WTC11 (cell line): Measurements from ENCODE around the gene TASL. TPM values are rescaled to one million over a fixed set of nuclear protein-coding genes. Genes with fewer than 3 reads are reported as not detected.

ENCODE experiments used
- ATAC-seq: fragments of 200-7000 bp; cut with Tn5 transposase; 2 replicates; pipeline ENCODE4 v1.10.0; 2021; ENCODE audit warnings: mild to moderate bottlenecking, moderate library complexity
- CTCF ChIA-PET: fragments of 300-600 bp; sonication (Branson Sonifier 250); formaldehyde crosslinking; loops from one replicate; lab custom pipeline; 2021; ENCODE audit warnings: antibody characterized with exemption; lab: Charles Lee
- POLR2A ChIA-PET: fragments of 350-600 bp; sonication (Branson Sonifier 250); formaldehyde crosslinking; loops from one replicate; lab custom pipeline; 2021; ENCODE audit warnings: antibody characterized with exemption; lab: Charles Lee
- DNase-seq: peaks from one replicate; pipeline ENCODE4 v3.0.0; 2021; ENCODE audit warnings: low spot score
- H3K27ac Mint-ChIP-seq: 2 replicates; pipeline ENCODE4 v1.8.0; 2021; ENCODE audit warnings: mixed read lengths
- H3K27me3 Mint-ChIP-seq: 2 replicates; pipeline ENCODE4 v1.8.0; 2021; ENCODE audit warnings: low read depth, mild to moderate bottlenecking, moderate library complexity, mixed read lengths
- H3K36me3 Mint-ChIP-seq: 2 replicates; pipeline ENCODE4 v1.8.0; 2021; ENCODE audit warnings: mixed read lengths
- H3K4me1 Mint-ChIP-seq: 2 replicates; pipeline ENCODE4 v1.8.0; 2022; ENCODE audit warnings: mixed read lengths
- H3K4me3 Mint-ChIP-seq: 2 replicates; pipeline ENCODE4 v1.8.0; 2021; ENCODE audit warnings: mild to moderate bottlenecking, moderate library complexity, mixed read lengths
- H3K9me3 Mint-ChIP-seq: 2 replicates; pipeline ENCODE4 v1.8.0; 2021; ENCODE audit warnings: mixed read lengths
- ATF1 ChIP-seq: sonication (generic); formaldehyde crosslinking; IDR thresholded peaks from 2 replicates; pipeline ENCODE4 v1.8.1; 2023; ENCODE audit warnings: mild to moderate bottlenecking, moderate library complexity, missing genetic modification reagents
- CBFB ChIP-seq: sonication (generic); formaldehyde crosslinking; IDR thresholded peaks from 2 replicates; pipeline ENCODE4 v1.8.1; 2022; ENCODE audit warnings: mild to moderate bottlenecking, low read depth, missing genetic modification reagents
- CREM ChIP-seq: sonication (generic); formaldehyde crosslinking; IDR thresholded peaks from 2 replicates; pipeline ENCODE4 v1.8.1; 2022; ENCODE audit warnings: mild to moderate bottlenecking, missing genetic modification reagents, moderate library complexity
- ESRRA ChIP-seq: sonication (generic); formaldehyde crosslinking; IDR thresholded peaks from 2 replicates; pipeline ENCODE4 v1.8.1; 2022; ENCODE audit warnings: mild to moderate bottlenecking, missing genetic modification reagents, borderline replicate concordance
- FOXJ3 ChIP-seq: sonication (generic); formaldehyde crosslinking; IDR thresholded peaks from 2 replicates; pipeline ENCODE4 v1.9.0; 2021; ENCODE audit warnings: missing genetic modification reagents, mild to moderate bottlenecking, borderline replicate concordance
- FOXK1 ChIP-seq: sonication (generic); formaldehyde crosslinking; IDR thresholded peaks from 2 replicates; pipeline ENCODE4 v1.8.0; 2022; ENCODE audit warnings: mild to moderate bottlenecking, moderate library complexity, missing genetic modification reagents
- GTF2I ChIP-seq: fragments of 250-450 bp; sonication (Bioruptor Pico); conservative IDR thresholded peaks from 2 replicates; pipeline ENCODE4 v1.4.0; 2021; ENCODE audit warnings: mild to moderate bottlenecking
- IRF2 ChIP-seq: sonication (generic); formaldehyde crosslinking; IDR thresholded peaks from 2 replicates; pipeline ENCODE4 v1.8.0; 2022; ENCODE audit warnings: low read depth, missing genetic modification reagents, borderline replicate concordance
- JUN ChIP-seq: sonication (generic); formaldehyde crosslinking; IDR thresholded peaks from 2 replicates; pipeline ENCODE4 v1.8.0; 2023; ENCODE audit warnings: mild to moderate bottlenecking, missing genetic modification reagents
- NFYB ChIP-seq: sonication (generic); formaldehyde crosslinking; conservative IDR thresholded peaks from 2 replicates; pipeline ENCODE4 v1.8.0; 2022; ENCODE audit warnings: low read depth, missing genetic modification reagents
- NR3C1 ChIP-seq: sonication (generic); formaldehyde crosslinking; conservative IDR thresholded peaks from 2 replicates; pipeline ENCODE4 v1.8.1; 2023; ENCODE audit warnings: low read depth, mild to moderate bottlenecking, missing genetic modification reagents
- PRRX2 ChIP-seq: fragments of 250-450 bp; sonication (Bioruptor Pico); IDR thresholded peaks from 2 replicates; pipeline ENCODE4 v1.8.0; 2021; ENCODE audit warnings: mild to moderate bottlenecking
- SMAD4 ChIP-seq: sonication (generic); formaldehyde crosslinking; IDR thresholded peaks from 2 replicates; pipeline ENCODE4 v1.8.0; 2022; ENCODE audit warnings: mild to moderate bottlenecking, missing genetic modification reagents
- SOX15 ChIP-seq: fragments of 250-450 bp; sonication (Bioruptor Pico); IDR thresholded peaks from 2 replicates; pipeline ENCODE4 v1.9.0; 2021; ENCODE audit warnings: mild to moderate bottlenecking
- TCF7 ChIP-seq: sonication (generic); formaldehyde crosslinking; IDR thresholded peaks from 2 replicates; pipeline ENCODE4 v1.8.0; 2022; ENCODE audit warnings: mild to moderate bottlenecking, low read depth, missing genetic modification reagents, moderate library complexity
- ZNF263 ChIP-seq: sonication (generic); formaldehyde crosslinking; IDR thresholded peaks from 2 replicates; pipeline ENCODE4 v1.8.1; 2022; ENCODE audit warnings: low read depth, mild to moderate bottlenecking, moderate library complexity, missing genetic modification reagents
- ZNF671 ChIP-seq: fragments of 250-450 bp; sonication (Bioruptor Pico); IDR thresholded peaks from 2 replicates; pipeline ENCODE4 v1.8.0; 2021; ENCODE audit warnings: mild to moderate bottlenecking
- total RNA-seq: library from RNA; stranded (reverse); gene quantifications from 3 replicates; pipeline ENCODE4 v1.2.3, GENCODE V29; 2021
- TF ChIP-seq, protein P1 (sequence below): sonication (generic); formaldehyde crosslinking; IDR thresholded peaks from 2 replicates; pipeline ENCODE4 v1.8.1; 2023; ENCODE audit warnings: mild to moderate bottlenecking, moderate library complexity, missing genetic modification reagents
- TF ChIP-seq, protein P2 (sequence below): sonication (generic); formaldehyde crosslinking; IDR thresholded peaks from 2 replicates; pipeline ENCODE4 v1.8.0; 2022; ENCODE audit warnings: mild to moderate bottlenecking, missing genetic modification reagents
- TF ChIP-seq, protein P3 (sequence below): sonication (generic); formaldehyde crosslinking; IDR thresholded peaks from 2 replicates; pipeline ENCODE4 v1.8.1; 2023; ENCODE audit warnings: mild to moderate bottlenecking, missing genetic modification reagents
- TF ChIP-seq, protein P4 (sequence below): fragments of 250-450 bp; sonication (Bioruptor Pico); IDR thresholded peaks from 2 replicates; pipeline ENCODE4 v2.1.2; 2022; ENCODE audit warnings: mild to moderate bottlenecking, moderate library complexity
- TF ChIP-seq, protein P5 (sequence below): sonication (generic); formaldehyde crosslinking; IDR thresholded peaks from 2 replicates; pipeline ENCODE4 v1.8.1; 2023; ENCODE audit warnings: mild to moderate bottlenecking, missing genetic modification reagents, borderline replicate concordance
- TF ChIP-seq, protein P6 (sequence below): fragments of 250-450 bp; sonication (Bioruptor Pico); IDR thresholded peaks from 2 replicates; pipeline ENCODE4 v1.9.0; 2021; ENCODE audit warnings: mild to moderate bottlenecking
- TF ChIP-seq, protein P7 (sequence below): sonication (generic); formaldehyde crosslinking; IDR thresholded peaks from 2 replicates; pipeline ENCODE4 v1.8.1; 2022; ENCODE audit warnings: low read depth, missing genetic modification reagents, borderline replicate concordance
- TF ChIP-seq, protein P8 (sequence below): sonication (generic); formaldehyde crosslinking; IDR thresholded peaks from 2 replicates; pipeline ENCODE4 v1.8.1; 2022; ENCODE audit warnings: missing genetic modification reagents, borderline replicate concordance

Gene TASL
- total RNA-seq, 1 experiment from 2014 or later: not detected

DNA sequence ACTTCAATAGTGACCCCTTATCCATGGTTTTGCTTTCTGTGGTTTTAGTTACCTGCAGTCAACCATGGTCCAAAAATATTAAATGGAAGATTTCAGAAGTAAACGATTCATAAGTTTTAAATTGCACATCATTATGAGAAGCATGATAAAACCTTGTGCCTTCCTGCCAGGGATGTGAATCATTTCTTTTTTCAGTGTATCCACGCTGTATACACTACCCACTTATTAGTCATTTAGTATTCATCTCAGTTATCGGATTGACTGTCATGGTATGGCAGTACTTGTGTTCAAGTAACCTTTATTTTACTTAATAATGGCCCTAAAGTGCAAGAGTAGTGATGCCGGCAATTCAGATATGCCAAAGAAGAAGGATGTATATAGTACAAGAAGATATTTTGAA, 37.7 kb upstream of the TASL start:
- DNase-seq (no peak), ATAC-seq (no peak)
- Mint-ChIP-seq H3K27ac (no peak overlapping the region), H3K36me3 (no peaks in the 10 kb centered on the region), H3K4me1 (peaks cover 14% of the 10 kb centered on the region), H3K4me3 (no peak overlapping the region), H3K27me3 (no peaks in the 10 kb centered on the region), H3K9me3 (0 out of 2 replicates have a peak, but pooled peaks cover 7% of the 10 kb centered on the region)
- ChIA-PET POLR2A (no interaction called here), CTCF (no interaction called here)
- TF ChIP-seq FOXJ3 (no peak), FOXK1 (CRISPR knock-in tag) (no peak), SMAD4 (CRISPR knock-in tag) (no peak), JUN (CRISPR knock-in tag) (no peak), ZNF263 (CRISPR knock-in tag) (no peak), CREM (no peak), CBFB (CRISPR knock-in tag) (no peak), ESRRA (CRISPR knock-in tag) (no peak), ZNF671 (CRISPR knock-in tag) (no peak), TCF7 (CRISPR knock-in tag) (no peak), SOX15 (CRISPR knock-in tag) (no peak), NR3C1 (CRISPR knock-in tag) (no peak), NFYB (CRISPR knock-in tag) (no peak)
- TF ChIP-seq, protein P1, sequence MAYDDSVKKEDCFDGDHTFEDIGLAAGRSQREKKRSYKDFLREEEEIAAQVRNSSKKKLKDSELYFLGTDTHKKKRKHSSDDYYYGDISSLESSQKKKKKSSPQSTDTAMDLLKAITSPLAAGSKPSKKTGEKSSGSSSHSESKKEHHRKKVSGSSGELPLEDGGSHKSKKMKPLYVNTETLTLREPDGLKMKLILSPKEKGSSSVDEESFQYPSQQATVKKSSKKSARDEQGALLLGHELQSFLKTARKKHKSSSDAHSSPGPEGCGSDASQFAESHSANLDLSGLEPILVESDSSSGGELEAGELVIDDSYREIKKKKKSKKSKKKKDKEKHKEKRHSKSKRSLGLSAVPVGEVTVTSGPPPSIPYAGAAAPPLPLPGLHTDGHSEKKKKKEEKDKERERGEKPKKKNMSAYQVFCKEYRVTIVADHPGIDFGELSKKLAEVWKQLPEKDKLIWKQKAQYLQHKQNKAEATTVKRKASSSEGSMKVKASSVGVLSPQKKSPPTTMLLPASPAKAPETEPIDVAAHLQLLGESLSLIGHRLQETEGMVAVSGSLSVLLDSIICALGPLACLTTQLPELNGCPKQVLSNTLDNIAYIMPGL (CRISPR knock-in tag): no peak
- TF ChIP-seq, protein P2, sequence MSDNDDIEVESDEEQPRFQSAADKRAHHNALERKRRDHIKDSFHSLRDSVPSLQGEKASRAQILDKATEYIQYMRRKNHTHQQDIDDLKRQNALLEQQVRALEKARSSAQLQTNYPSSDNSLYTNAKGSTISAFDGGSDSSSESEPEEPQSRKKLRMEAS: no peak

DNA sequence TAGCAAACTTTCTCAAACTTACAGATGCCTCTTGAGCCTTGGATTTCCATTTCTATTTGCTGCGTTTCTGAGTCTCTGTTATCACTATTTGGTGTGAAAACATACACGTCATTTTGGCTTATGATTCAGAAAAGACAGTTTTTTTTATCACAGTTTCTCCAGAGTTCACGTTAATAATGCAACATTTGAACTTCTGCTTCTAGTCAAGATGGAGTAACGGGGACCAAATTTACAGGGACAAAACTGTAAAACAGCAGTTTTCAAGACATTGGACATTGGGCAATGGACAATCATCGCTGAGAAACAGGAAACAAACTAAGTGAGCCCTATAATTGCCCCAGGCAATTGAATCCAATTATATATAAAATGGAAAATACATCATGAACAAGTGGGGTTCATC, 36.2 kb upstream of the TASL start:
- ChIA-PET POLR2A (no interaction called here), CTCF (no interaction called here)
- Mint-ChIP-seq H3K4me3 (no peak overlapping the region), H3K27me3 (no peaks in the 10 kb centered on the region), H3K9me3 (0 out of 2 replicates have a peak, but pooled peaks cover 7% of the 10 kb centered on the region), H3K36me3 (no peaks in the 10 kb centered on the region), H3K27ac (no peak overlapping the region), H3K4me1 (peaks cover 12% of the 10 kb centered on the region)
- no peak for ATAC-seq
- DNase-seq: no peak
- TF ChIP-seq, protein P3, sequence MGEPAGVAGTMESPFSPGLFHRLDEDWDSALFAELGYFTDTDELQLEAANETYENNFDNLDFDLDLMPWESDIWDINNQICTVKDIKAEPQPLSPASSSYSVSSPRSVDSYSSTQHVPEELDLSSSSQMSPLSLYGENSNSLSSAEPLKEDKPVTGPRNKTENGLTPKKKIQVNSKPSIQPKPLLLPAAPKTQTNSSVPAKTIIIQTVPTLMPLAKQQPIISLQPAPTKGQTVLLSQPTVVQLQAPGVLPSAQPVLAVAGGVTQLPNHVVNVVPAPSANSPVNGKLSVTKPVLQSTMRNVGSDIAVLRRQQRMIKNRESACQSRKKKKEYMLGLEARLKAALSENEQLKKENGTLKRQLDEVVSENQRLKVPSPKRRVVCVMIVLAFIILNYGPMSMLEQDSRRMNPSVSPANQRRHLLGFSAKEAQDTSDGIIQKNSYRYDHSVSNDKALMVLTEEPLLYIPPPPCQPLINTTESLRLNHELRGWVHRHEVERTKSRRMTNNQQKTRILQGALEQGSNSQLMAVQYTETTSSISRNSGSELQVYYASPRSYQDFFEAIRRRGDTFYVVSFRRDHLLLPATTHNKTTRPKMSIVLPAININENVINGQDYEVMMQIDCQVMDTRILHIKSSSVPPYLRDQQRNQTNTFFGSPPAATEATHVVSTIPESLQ (CRISPR knock-in tag): no peak
- TF ChIP-seq, protein P4, sequence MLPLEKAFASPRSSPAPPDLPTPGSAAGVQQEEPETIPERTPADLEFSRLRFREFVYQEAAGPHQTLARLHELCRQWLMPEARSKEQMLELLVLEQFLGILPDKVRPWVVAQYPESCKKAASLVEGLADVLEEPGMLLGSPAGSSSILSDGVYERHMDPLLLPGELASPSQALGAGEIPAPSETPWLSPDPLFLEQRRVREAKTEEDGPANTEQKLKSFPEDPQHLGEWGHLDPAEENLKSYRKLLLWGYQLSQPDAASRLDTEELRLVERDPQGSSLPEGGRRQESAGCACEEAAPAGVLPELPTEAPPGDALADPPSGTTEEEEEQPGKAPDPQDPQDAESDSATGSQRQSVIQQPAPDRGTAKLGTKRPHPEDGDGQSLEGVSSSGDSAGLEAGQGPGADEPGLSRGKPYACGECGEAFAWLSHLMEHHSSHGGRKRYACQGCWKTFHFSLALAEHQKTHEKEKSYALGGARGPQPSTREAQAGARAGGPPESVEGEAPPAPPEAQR (CRISPR knock-in tag): no peak
- TF ChIP-seq FOXK1 (CRISPR knock-in tag): no peak
- TF ChIP-seq, protein P5, sequence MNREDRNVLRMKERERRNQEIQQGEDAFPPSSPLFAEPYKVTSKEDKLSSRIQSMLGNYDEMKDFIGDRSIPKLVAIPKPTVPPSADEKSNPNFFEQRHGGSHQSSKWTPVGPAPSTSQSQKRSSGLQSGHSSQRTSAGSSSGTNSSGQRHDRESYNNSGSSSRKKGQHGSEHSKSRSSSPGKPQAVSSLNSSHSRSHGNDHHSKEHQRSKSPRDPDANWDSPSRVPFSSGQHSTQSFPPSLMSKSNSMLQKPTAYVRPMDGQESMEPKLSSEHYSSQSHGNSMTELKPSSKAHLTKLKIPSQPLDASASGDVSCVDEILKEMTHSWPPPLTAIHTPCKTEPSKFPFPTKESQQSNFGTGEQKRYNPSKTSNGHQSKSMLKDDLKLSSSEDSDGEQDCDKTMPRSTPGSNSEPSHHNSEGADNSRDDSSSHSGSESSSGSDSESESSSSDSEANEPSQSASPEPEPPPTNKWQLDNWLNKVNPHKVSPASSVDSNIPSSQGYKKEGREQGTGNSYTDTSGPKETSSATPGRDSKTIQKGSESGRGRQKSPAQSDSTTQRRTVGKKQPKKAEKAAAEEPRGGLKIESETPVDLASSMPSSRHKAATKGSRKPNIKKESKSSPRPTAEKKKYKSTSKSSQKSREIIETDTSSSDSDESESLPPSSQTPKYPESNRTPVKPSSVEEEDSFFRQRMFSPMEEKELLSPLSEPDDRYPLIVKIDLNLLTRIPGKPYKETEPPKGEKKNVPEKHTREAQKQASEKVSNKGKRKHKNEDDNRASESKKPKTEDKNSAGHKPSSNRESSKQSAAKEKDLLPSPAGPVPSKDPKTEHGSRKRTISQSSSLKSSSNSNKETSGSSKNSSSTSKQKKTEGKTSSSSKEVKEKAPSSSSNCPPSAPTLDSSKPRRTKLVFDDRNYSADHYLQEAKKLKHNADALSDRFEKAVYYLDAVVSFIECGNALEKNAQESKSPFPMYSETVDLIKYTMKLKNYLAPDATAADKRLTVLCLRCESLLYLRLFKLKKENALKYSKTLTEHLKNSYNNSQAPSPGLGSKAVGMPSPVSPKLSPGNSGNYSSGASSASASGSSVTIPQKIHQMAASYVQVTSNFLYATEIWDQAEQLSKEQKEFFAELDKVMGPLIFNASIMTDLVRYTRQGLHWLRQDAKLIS (CRISPR knock-in tag): no peak
- no peak for TF ChIP-seq GTF2I (CRISPR knock-in tag)
- TF ChIP-seq, protein P6, sequence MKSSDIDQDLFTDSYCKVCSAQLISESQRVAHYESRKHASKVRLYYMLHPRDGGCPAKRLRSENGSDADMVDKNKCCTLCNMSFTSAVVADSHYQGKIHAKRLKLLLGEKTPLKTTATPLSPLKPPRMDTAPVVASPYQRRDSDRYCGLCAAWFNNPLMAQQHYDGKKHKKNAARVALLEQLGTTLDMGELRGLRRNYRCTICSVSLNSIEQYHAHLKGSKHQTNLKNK (CRISPR knock-in tag): no peak
- TF ChIP-seq, protein P7, sequence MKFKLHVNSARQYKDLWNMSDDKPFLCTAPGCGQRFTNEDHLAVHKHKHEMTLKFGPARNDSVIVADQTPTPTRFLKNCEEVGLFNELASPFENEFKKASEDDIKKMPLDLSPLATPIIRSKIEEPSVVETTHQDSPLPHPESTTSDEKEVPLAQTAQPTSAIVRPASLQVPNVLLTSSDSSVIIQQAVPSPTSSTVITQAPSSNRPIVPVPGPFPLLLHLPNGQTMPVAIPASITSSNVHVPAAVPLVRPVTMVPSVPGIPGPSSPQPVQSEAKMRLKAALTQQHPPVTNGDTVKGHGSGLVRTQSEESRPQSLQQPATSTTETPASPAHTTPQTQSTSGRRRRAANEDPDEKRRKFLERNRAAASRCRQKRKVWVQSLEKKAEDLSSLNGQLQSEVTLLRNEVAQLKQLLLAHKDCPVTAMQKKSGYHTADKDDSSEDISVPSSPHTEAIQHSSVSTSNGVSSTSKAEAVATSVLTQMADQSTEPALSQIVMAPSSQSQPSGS (CRISPR knock-in tag): no peak
- TF ChIP-seq, protein P8, sequence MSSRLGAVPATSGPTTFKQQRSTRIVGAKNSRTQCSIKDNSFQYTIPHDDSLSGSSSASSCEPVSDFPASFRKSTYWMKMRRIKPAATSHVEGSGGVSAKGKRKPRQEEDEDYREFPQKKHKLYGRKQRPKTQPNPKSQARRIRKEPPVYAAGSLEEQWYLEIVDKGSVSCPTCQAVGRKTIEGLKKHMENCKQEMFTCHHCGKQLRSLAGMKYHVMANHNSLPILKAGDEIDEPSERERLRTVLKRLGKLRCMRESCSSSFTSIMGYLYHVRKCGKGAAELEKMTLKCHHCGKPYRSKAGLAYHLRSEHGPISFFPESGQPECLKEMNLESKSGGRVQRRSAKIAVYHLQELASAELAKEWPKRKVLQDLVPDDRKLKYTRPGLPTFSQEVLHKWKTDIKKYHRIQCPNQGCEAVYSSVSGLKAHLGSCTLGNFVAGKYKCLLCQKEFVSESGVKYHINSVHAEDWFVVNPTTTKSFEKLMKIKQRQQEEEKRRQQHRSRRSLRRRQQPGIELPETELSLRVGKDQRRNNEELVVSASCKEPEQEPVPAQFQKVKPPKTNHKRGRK (CRISPR knock-in tag): no peak
- TF ChIP-seq PRRX2: no peak
- TF ChIP-seq IRF2 (CRISPR knock-in tag): no peak
- TF ChIP-seq ATF1 (CRISPR knock-in tag): no peak
